WTC11 (cell line): ENCODE measurements around the gene PRKCQ. TPM values are rescaled to one million over a fixed set of nuclear protein-coding genes. Genes with fewer than 3 reads are reported as not detected.

Experiments used
- ATAC-seq: fragments of 200-7000 bp; cut with Tn5 transposase; 2 replicates; pipeline ENCODE4 v1.10.0; 2021; ENCODE audit warnings: mild to moderate bottlenecking, moderate library complexity
- CTCF ChIA-PET: fragments of 300-600 bp; sonication (Branson Sonifier 250); formaldehyde crosslinking; loops from one replicate; lab custom pipeline; 2021; ENCODE audit warnings: antibody characterized with exemption; lab: Charles Lee
- POLR2A ChIA-PET: fragments of 350-600 bp; sonication (Branson Sonifier 250); formaldehyde crosslinking; loops from one replicate; lab custom pipeline; 2021; ENCODE audit warnings: antibody characterized with exemption; lab: Charles Lee
- DNase-seq: peaks from one replicate; pipeline ENCODE4 v3.0.0; 2021; ENCODE audit warnings: low spot score
- H3K27ac Mint-ChIP-seq: 2 replicates; pipeline ENCODE4 v1.8.0; 2021; ENCODE audit warnings: mixed read lengths
- H3K27me3 Mint-ChIP-seq: 2 replicates; pipeline ENCODE4 v1.8.0; 2021; ENCODE audit warnings: low read depth, mild to moderate bottlenecking, moderate library complexity, mixed read lengths
- H3K36me3 Mint-ChIP-seq: 2 replicates; pipeline ENCODE4 v1.8.0; 2021; ENCODE audit warnings: mixed read lengths
- H3K4me1 Mint-ChIP-seq: 2 replicates; pipeline ENCODE4 v1.8.0; 2022; ENCODE audit warnings: mixed read lengths
- H3K4me3 Mint-ChIP-seq: 2 replicates; pipeline ENCODE4 v1.8.0; 2021; ENCODE audit warnings: mild to moderate bottlenecking, moderate library complexity, mixed read lengths
- H3K9me3 Mint-ChIP-seq: 2 replicates; pipeline ENCODE4 v1.8.0; 2021; ENCODE audit warnings: mixed read lengths
- ATF2 ChIP-seq: sonication (generic); formaldehyde crosslinking; IDR thresholded peaks from 2 replicates; pipeline ENCODE4 v1.8.1; 2022; ENCODE audit warnings: low read depth, missing genetic modification reagents, borderline replicate concordance
- ATF6 ChIP-seq: sonication (generic); formaldehyde crosslinking; IDR thresholded peaks from 2 replicates; pipeline ENCODE4 v1.8.1; 2023; ENCODE audit warnings: mild to moderate bottlenecking, missing genetic modification reagents
- CBFB ChIP-seq: sonication (generic); formaldehyde crosslinking; IDR thresholded peaks from 2 replicates; pipeline ENCODE4 v1.8.1; 2022; ENCODE audit warnings: mild to moderate bottlenecking, low read depth, missing genetic modification reagents
- CTCF ChIP-seq: fragments of 200-600 bp; IDR thresholded peaks from 2 replicates; pipeline ENCODE4 v1.8.0; 2022; ENCODE audit warnings: antibody characterized with exemption
- FOXJ3 ChIP-seq: sonication (generic); formaldehyde crosslinking; IDR thresholded peaks from 2 replicates; pipeline ENCODE4 v1.9.0; 2021; ENCODE audit warnings: missing genetic modification reagents, mild to moderate bottlenecking, borderline replicate concordance
- FOXP1 ChIP-seq: sonication (generic); formaldehyde crosslinking; IDR thresholded peaks from 2 replicates; pipeline ENCODE4 v1.8.0; 2022; ENCODE audit warnings: missing genetic modification reagents, mild to moderate bottlenecking, moderate library complexity, borderline replicate concordance
- KAT7 ChIP-seq: sonication (generic); formaldehyde crosslinking; IDR thresholded peaks from 2 replicates; pipeline ENCODE4 v1.8.1; 2023; ENCODE audit warnings: missing genetic modification reagents, mild to moderate bottlenecking, borderline replicate concordance
- NFATC4 ChIP-seq: fragments of 250-450 bp; sonication (Bioruptor Pico); IDR thresholded peaks from 2 replicates; pipeline ENCODE4 v1.9.0; 2021; ENCODE audit warnings: mild to moderate bottlenecking
- NFYB ChIP-seq: sonication (generic); formaldehyde crosslinking; conservative IDR thresholded peaks from 2 replicates; pipeline ENCODE4 v1.8.0; 2022; ENCODE audit warnings: low read depth, missing genetic modification reagents
- NR3C1 ChIP-seq: sonication (generic); formaldehyde crosslinking; conservative IDR thresholded peaks from 2 replicates; pipeline ENCODE4 v1.8.1; 2023; ENCODE audit warnings: low read depth, mild to moderate bottlenecking, missing genetic modification reagents
- ZBTB43 ChIP-seq: sonication (generic); formaldehyde crosslinking; IDR thresholded peaks from 2 replicates; pipeline ENCODE4 v1.8.1; 2023; ENCODE audit warnings: mild to moderate bottlenecking, missing genetic modification reagents
- ZNF317 ChIP-seq: sonication (generic); formaldehyde crosslinking; IDR thresholded peaks from 2 replicates; pipeline ENCODE4 v1.8.1; 2023; ENCODE audit warnings: low read depth, mild to moderate bottlenecking, moderate library complexity, missing genetic modification reagents, borderline replicate concordance
- ZNF416 ChIP-seq: fragments of 250-450 bp; sonication (Bioruptor Pico); IDR thresholded peaks from 2 replicates; pipeline ENCODE4 v1.9.0; 2021; ENCODE audit warnings: mild to moderate bottlenecking, inconsistent platforms
- total RNA-seq: library from RNA; stranded (reverse); gene quantifications from 3 replicates; pipeline ENCODE4 v1.2.3, GENCODE V29; 2021
- TF ChIP-seq, protein P1 (sequence below): fragments of 250-450 bp; sonication (Bioruptor Pico); IDR thresholded peaks from 2 replicates; pipeline ENCODE4 v1.9.0; 2021; ENCODE audit warnings: mild to moderate bottlenecking
- TF ChIP-seq, protein P2 (sequence below): sonication (generic); formaldehyde crosslinking; IDR thresholded peaks from 2 replicates; pipeline ENCODE4 v1.8.1; 2023; ENCODE audit warnings: mild to moderate bottlenecking, missing genetic modification reagents, moderate library complexity
- TF ChIP-seq, protein P3 (sequence below): sonication (generic); formaldehyde crosslinking; conservative IDR thresholded peaks from 2 replicates; pipeline ENCODE4 v1.8.1; 2023; ENCODE audit warnings: mild to moderate bottlenecking, low read depth, missing genetic modification reagents, moderate library complexity
- TF ChIP-seq, protein P4 (sequence below): sonication (generic); formaldehyde crosslinking; IDR thresholded peaks from 2 replicates; pipeline ENCODE4 v1.8.0; 2022; ENCODE audit warnings: mild to moderate bottlenecking, missing genetic modification reagents

The PRKCQ gene
- total RNA-seq, 1 experiment from 2014 or later, result 8.7 TPM

DNA sequence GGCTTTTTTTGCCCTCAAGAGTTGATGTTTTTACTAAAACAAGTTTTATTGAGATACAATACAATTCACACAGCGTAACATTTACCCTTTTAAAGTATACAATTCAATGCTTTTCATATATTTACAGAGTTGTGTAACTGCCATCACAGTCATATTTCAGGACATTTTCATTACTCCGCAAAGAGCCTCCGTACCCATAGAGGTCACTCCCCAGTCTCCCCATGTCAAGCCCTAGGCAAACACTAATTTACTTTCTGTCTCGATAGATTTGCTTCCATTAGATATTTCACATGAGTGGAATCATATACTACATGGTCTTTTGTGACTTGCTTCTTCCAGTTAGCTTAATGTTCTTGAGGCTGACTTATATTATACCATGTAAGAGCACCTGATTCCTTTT lies 183.8 kb downstream of the PRKCQ start:
- CTCF ChIA-PET, result no interaction called here
- TF ChIP-seq ATF2 (CRISPR knock-in tag), result no peak
- TF ChIP-seq FOXJ3 (CRISPR knock-in tag), result no peak
- TF ChIP-seq, protein P1, sequence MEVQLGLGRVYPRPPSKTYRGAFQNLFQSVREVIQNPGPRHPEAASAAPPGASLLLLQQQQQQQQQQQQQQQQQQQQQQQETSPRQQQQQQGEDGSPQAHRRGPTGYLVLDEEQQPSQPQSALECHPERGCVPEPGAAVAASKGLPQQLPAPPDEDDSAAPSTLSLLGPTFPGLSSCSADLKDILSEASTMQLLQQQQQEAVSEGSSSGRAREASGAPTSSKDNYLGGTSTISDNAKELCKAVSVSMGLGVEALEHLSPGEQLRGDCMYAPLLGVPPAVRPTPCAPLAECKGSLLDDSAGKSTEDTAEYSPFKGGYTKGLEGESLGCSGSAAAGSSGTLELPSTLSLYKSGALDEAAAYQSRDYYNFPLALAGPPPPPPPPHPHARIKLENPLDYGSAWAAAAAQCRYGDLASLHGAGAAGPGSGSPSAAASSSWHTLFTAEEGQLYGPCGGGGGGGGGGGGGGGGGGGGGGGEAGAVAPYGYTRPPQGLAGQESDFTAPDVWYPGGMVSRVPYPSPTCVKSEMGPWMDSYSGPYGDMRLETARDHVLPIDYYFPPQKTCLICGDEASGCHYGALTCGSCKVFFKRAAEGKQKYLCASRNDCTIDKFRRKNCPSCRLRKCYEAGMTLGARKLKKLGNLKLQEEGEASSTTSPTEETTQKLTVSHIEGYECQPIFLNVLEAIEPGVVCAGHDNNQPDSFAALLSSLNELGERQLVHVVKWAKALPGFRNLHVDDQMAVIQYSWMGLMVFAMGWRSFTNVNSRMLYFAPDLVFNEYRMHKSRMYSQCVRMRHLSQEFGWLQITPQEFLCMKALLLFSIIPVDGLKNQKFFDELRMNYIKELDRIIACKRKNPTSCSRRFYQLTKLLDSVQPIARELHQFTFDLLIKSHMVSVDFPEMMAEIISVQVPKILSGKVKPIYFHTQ, result no peak
- TF ChIP-seq ATF6 (CRISPR knock-in tag), result no peak
- no peak for TF ChIP-seq ZNF416 (CRISPR knock-in tag)
- TF ChIP-seq NFYB (CRISPR knock-in tag), result no peak
- no peak for TF ChIP-seq ZNF317
- TF ChIP-seq ZBTB43 (CRISPR knock-in tag), result no peak
- TF ChIP-seq, protein P2, sequence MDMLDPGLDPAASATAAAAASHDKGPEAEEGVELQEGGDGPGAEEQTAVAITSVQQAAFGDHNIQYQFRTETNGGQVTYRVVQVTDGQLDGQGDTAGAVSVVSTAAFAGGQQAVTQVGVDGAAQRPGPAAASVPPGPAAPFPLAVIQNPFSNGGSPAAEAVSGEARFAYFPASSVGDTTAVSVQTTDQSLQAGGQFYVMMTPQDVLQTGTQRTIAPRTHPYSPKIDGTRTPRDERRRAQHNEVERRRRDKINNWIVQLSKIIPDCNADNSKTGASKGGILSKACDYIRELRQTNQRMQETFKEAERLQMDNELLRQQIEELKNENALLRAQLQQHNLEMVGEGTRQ, result no peak
- no peak for TF ChIP-seq NR3C1
- POLR2A ChIA-PET, result no interaction called here
- peaks cover 5% of the 10 kb centered on the region for H3K36me3 Mint-ChIP-seq
- no peak overlapping the region for H3K27ac Mint-ChIP-seq
- H3K4me1 Mint-ChIP-seq, result peaks cover 17% of the 10 kb centered on the region
- no peak overlapping the region for H3K4me3 Mint-ChIP-seq
- ATAC-seq, result no peak
- no peak for DNase-seq
- H3K9me3 Mint-ChIP-seq, result peaks cover 7% of the 10 kb centered on the region
- H3K27me3 Mint-ChIP-seq, result no peaks in the 10 kb centered on the region; the same call in 1 of the 2 replicates

DNA sequence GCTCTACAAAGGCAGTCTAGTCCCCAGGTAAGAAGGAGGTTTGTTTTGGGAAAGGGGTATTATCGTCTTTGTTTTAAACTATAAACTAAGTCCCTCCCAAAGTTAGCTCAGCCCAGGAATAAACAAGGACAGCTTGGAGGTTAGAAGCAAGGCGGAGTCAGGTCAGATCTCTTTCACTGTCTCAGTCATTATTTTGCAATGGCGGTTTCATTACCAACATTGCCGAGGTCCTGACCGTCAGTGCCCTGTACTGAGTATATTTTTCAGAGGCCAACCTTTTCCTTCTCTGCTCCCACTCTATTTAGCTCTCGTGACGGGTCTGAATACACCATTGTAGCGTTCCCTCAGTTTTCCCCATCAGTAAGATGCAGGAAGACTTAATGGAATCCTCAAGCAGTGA lies 184.5 kb downstream of the PRKCQ start:
- no peak for TF ChIP-seq CBFB
- TF ChIP-seq, protein P3, sequence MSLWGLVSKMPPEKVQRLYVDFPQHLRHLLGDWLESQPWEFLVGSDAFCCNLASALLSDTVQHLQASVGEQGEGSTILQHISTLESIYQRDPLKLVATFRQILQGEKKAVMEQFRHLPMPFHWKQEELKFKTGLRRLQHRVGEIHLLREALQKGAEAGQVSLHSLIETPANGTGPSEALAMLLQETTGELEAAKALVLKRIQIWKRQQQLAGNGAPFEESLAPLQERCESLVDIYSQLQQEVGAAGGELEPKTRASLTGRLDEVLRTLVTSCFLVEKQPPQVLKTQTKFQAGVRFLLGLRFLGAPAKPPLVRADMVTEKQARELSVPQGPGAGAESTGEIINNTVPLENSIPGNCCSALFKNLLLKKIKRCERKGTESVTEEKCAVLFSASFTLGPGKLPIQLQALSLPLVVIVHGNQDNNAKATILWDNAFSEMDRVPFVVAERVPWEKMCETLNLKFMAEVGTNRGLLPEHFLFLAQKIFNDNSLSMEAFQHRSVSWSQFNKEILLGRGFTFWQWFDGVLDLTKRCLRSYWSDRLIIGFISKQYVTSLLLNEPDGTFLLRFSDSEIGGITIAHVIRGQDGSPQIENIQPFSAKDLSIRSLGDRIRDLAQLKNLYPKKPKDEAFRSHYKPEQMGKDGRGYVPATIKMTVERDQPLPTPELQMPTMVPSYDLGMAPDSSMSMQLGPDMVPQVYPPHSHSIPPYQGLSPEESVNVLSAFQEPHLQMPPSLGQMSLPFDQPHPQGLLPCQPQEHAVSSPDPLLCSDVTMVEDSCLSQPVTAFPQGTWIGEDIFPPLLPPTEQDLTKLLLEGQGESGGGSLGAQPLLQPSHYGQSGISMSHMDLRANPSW (CRISPR knock-in tag), result no peak
- TF ChIP-seq, protein P4, sequence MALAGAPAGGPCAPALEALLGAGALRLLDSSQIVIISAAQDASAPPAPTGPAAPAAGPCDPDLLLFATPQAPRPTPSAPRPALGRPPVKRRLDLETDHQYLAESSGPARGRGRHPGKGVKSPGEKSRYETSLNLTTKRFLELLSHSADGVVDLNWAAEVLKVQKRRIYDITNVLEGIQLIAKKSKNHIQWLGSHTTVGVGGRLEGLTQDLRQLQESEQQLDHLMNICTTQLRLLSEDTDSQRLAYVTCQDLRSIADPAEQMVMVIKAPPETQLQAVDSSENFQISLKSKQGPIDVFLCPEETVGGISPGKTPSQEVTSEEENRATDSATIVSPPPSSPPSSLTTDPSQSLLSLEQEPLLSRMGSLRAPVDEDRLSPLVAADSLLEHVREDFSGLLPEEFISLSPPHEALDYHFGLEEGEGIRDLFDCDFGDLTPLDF (CRISPR knock-in tag), result no peak
- TF ChIP-seq CTCF, result no peak
- no peak for TF ChIP-seq FOXP1
- TF ChIP-seq KAT7, result no peak
- TF ChIP-seq, protein P2, result no peak
- no peak for TF ChIP-seq NFATC4 (CRISPR knock-in tag)
- no peak overlapping the region for H3K4me3 Mint-ChIP-seq
- H3K27me3 Mint-ChIP-seq, result no peaks in the 10 kb centered on the region; the same call in 1 of the 2 replicates
- H3K9me3 Mint-ChIP-seq, result peaks cover 13% of the 10 kb centered on the region
- ChIA-PET CTCF (interaction anchor here (1.3 kb wide), 1 partner anchor 10 kb away, joined by 7 read pairs; no protein-coding TSS in a partner anchor), POLR2A (interaction anchor here (0.7 kb wide), 1 partner anchor 248 kb away, joined by 5 read pairs; no protein-coding TSS in a partner anchor)
- DNase-seq (no peak), ATAC-seq (no peak)
- no peak overlapping the region for H3K27ac Mint-ChIP-seq
- H3K36me3 Mint-ChIP-seq, result peaks cover 11% of the 10 kb centered on the region
- H3K4me1 Mint-ChIP-seq, result peaks cover 14% of the 10 kb centered on the region
